Measurements from ENCODE around the gene HIBCH. TPM values are rescaled to one million over a fixed set of nuclear protein-coding genes. Genes with fewer than 3 reads are reported as not detected.

The HIBCH gene
- total and polyA plus RNA-seq, 2 donors (not counting 3 experiments of a cell fraction or from before 2014, with no cell fraction given), result 6.4 to 24.7 TPM

GRCh38 chr2:190361572-190361971 is 41.9 kb upstream of the HIBCH start:
- DNase-seq (ENCODE audit: low read depth, low spot score), result no peak
- no TSS peak for BruUV-seq (replicated peaks)
- no peak overlapping the region for H3K4me2 ChIP-seq (ENCODE audit: insufficient read depth, low read length)
- peaks cover 2% of the 10 kb centered on the region for H4K20me1 ChIP-seq (replicated peaks; ENCODE audit: control insufficient read depth, extremely low read depth, insufficient read depth, low read length)
- POLR2A ChIA-PET, result no interaction called here
- no peaks in the 10 kb centered on the region for H3K9me3 ChIP-seq (replicated peaks; ENCODE audit: control insufficient read depth, insufficient read depth, low read length)
- peaks cover 2 to 5% of the 10 kb centered on the region in 2 experiments for H3K36me3 ChIP-seq (ENCODE audit: control insufficient read depth in 2 of 2, extremely low read depth in 1 of 2, insufficient read depth in 2 of 2, low read length in 2 of 2)
- H3K27ac ChIP-seq (ENCODE audit: insufficient read depth, low read depth, low read length), result no peak overlapping the region
- no peaks in the 10 kb centered on the region for H3K27me3 ChIP-seq (ENCODE audit: control insufficient read depth in 2 of 2, insufficient read depth in 2 of 2, low read length in 2 of 2)
- TF ChIP-seq POLR2A (IDR thresholded peaks at IDR 0.05; ENCODE audit: low read depth, low read length) (no peak), POLR2AphosphoS5 (IDR thresholded peaks at IDR 0.05; ENCODE audit: insufficient read depth, low read depth, low read length) (no peak), EZH2 (IDR thresholded peaks at IDR 0.05; ENCODE audit: borderline replicate concordance, low read depth, low read length, severe bottlenecking) (no peak), MAX (IDR thresholded peaks at IDR 0.05; ENCODE audit: insufficient read depth, insufficient read length) (no peak), FOS (IDR thresholded peaks at IDR 0.05; ENCODE audit: borderline replicate concordance, insufficient read depth, low read length) (no peak)
- TF ChIP-seq, protein P1, sequence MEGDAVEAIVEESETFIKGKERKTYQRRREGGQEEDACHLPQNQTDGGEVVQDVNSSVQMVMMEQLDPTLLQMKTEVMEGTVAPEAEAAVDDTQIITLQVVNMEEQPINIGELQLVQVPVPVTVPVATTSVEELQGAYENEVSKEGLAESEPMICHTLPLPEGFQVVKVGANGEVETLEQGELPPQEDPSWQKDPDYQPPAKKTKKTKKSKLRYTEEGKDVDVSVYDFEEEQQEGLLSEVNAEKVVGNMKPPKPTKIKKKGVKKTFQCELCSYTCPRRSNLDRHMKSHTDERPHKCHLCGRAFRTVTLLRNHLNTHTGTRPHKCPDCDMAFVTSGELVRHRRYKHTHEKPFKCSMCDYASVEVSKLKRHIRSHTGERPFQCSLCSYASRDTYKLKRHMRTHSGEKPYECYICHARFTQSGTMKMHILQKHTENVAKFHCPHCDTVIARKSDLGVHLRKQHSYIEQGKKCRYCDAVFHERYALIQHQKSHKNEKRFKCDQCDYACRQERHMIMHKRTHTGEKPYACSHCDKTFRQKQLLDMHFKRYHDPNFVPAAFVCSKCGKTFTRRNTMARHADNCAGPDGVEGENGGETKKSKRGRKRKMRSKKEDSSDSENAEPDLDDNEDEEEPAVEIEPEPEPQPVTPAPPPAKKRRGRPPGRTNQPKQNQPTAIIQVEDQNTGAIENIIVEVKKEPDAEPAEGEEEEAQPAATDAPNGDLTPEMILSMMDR (IDR thresholded peaks at IDR 0.05; ENCODE audit: extremely low read depth in 1 of 2, insufficient read depth in 1 of 2, low read depth in 1 of 2, low read length in 2 of 2), result no peak
- H3K4me1 ChIP-seq (ENCODE audit: control insufficient read depth, extremely low read depth, insufficient read depth, low read length), result peaks cover 5% of the 10 kb centered on the region
- dilution Hi-C loops (cut with MboI; ENCODE audit: extremely low pct_ligation_motif_present, low sequenced_read_pairs) (no loop called here), intact Hi-C loops (cut with micrococcal nuclease) (no loop called here)
- no peak overlapping the region for H3K4me3 ChIP-seq (replicated peaks in 1 of 3; ENCODE audit: insufficient read depth in 1 of 3, low read depth in 1 of 3, low read length in 3 of 3)
- no peaks in the 10 kb centered on the region for H3K9me1 ChIP-seq (replicated peaks; ENCODE audit: control insufficient read depth, extremely low read depth, insufficient read depth, low read length)
- CTCF ChIA-PET, result interaction anchor here (0.8 to 2.8 kb wide), 3 partner anchors 17 to 42 kb away, joined by 3 to 12 read pairs (median 10); partner anchors contain the start of gene HIBCH
- no peak overlapping the region for H3K9ac ChIP-seq (replicated peaks; ENCODE audit: extremely low read depth, insufficient read depth, low read length)
- FAIRE-seq, result no peak
- no peak overlapping the region for H2AFZ ChIP-seq (ENCODE audit: low read depth, low read length)
- peaks cover 2% of the 10 kb centered on the region for H3K79me2 ChIP-seq (ENCODE audit: control insufficient read depth, insufficient read depth, low read length)
